GM13976 (cell line): Measurements from ENCODE around the gene C14orf119.

Experiments
- DNase-seq: peaks from one replicate; pipeline ENCODE4 v3.0.0; 2012; ENCODE audit warnings: low spot score
- CTCF ChIP-seq: IDR thresholded peaks from 2 replicates; pipeline ENCODE4 v1.5.1; 2012; ENCODE audit warnings: borderline replicate concordance, mild to moderate bottlenecking; ENCODE audit not compliant: insufficient read depth; ENCODE audit errors: extremely low read depth, missing control alignments, control extremely low read depth
- in situ Hi-C: fragments of 300-500 bp; cut with MboI; formaldehyde crosslinking; loops from one replicate; pipeline ENCODE4 v1.12.0; 2022; ENCODE audit warnings: low sequenced_read_pairs, mixed read lengths, inconsistent platforms; ENCODE audit not compliant: unreplicated experiment

C14orf119 gene

GRCh38 chr14:23148591-23149249, 53.4 kb downstream of the C14orf119 start:
- no peak for DNase-seq
- in situ Hi-C loops, result no loop called here
- no peak for TF ChIP-seq CTCF

GRCh38 chr14:23149745-23150144, 54.4 kb downstream of the C14orf119 start:
- DNase-seq, result no peak
- in situ Hi-C loops, result no loop called here
- no peak for TF ChIP-seq CTCF
